Activated B cell treated with CpG ODN at 0.5 μM for 24 hours (primary cell): ENCODE results near the gene RRP1. TPM values are rescaled to one million over a fixed set of nuclear protein-coding genes. Genes with fewer than 3 reads are reported as not detected.

ENCODE experiments used
- ATAC-seq: fragments of 200-7000 bp; cut with Tn5 transposase; one replicate; pipeline ENCODE4 v1.10.0; 2021; ENCODE audit warnings: low read depth, mild to moderate bottlenecking, moderate library complexity
- CTCF ChIA-PET: fragments of 350-600 bp; sonication (Branson Sonifier 250); formaldehyde crosslinking; loops from one replicate; lab custom pipeline; 2021; ENCODE audit warnings: antibody characterized with exemption; lab: Charles Lee
- POLR2A ChIA-PET: fragments of 350-600 bp; sonication (Branson Sonifier 250); formaldehyde crosslinking; loops from one replicate; lab custom pipeline; 2021; ENCODE audit warnings: antibody characterized with exemption; lab: Charles Lee
- DNase-seq: peaks from one replicate; pipeline ENCODE4 v3.0.0; 2022
- H3K27ac Mint-ChIP-seq: one replicate; pipeline ENCODE4 v1.8.0; 2020; ENCODE audit warnings: mixed read lengths
- H3K27me3 Mint-ChIP-seq: one replicate; pipeline ENCODE4 v1.8.0; 2021; ENCODE audit warnings: mixed read lengths
- H3K36me3 Mint-ChIP-seq: one replicate; pipeline ENCODE4 v1.8.0; 2021; ENCODE audit warnings: low read depth, mixed read lengths
- H3K4me1 Mint-ChIP-seq: one replicate; pipeline ENCODE4 v1.8.0; 2021; ENCODE audit warnings: mixed read lengths
- H3K4me3 Mint-ChIP-seq: one replicate; pipeline ENCODE4 v1.8.0; 2020; ENCODE audit warnings: mild to moderate bottlenecking, mixed read lengths
- H3K9me3 Mint-ChIP-seq: one replicate; pipeline ENCODE4 v1.8.0; 2020; ENCODE audit warnings: mixed read lengths
- CTCF ChIP-seq: fragments of 200-600 bp; IDR thresholded peaks from one replicate; pipeline ENCODE4 v1.8.0; 2022; ENCODE audit warnings: antibody characterized with exemption, mild to moderate bottlenecking
- intact Hi-C: fragments of 100-400 bp; cut with micrococcal nuclease; formaldehyde crosslinking; loops from one replicate; pipeline ENCODE4 v1.15.1; 2024
- total RNA-seq: library from RNA; stranded (reverse); gene quantifications from 2 replicates; pipeline ENCODE4 v1.2.3, GENCODE V29; 2022

RRP1 gene
- total RNA-seq, 1 donor from 2014 or later = 36.8 TPM

GRCh38 chr21:43772425-43772821, 17.0 kb upstream of the RRP1 start:
- peaks cover 23% of the 10 kb centered on the region for H3K36me3 Mint-ChIP-seq
- ChIA-PET POLR2A (no interaction called here), CTCF (no interaction called here)
- no peak overlapping the region for H3K27ac Mint-ChIP-seq
- no peaks in the 10 kb centered on the region for H3K9me3 Mint-ChIP-seq
- TF ChIP-seq CTCF = no peak
- intact Hi-C loops = no loop called here
- peaks cover 26% of the 10 kb centered on the region for H3K4me1 Mint-ChIP-seq
- peaks cover 5% of the 10 kb centered on the region for H3K27me3 Mint-ChIP-seq
- DNase-seq = no peak
- H3K4me3 Mint-ChIP-seq = no peak overlapping the region
- ATAC-seq = no peak

GRCh38 chr21:43774163-43774562, 15.2 kb upstream of the RRP1 start:
- intact Hi-C loops = no loop called here
- no peak overlapping the region for H3K27ac Mint-ChIP-seq
- H3K4me1 Mint-ChIP-seq = peaks cover 34% of the 10 kb centered on the region
- H3K36me3 Mint-ChIP-seq = peaks cover 23% of the 10 kb centered on the region
- ATAC-seq (no peak), DNase-seq (no peak)
- ChIA-PET POLR2A (no interaction called here), CTCF (no interaction called here)
- H3K4me3 Mint-ChIP-seq = peak overlapping the region; percentile 6
- peaks cover 3% of the 10 kb centered on the region for H3K27me3 Mint-ChIP-seq
- TF ChIP-seq CTCF = no peak
- no peaks in the 10 kb centered on the region for H3K9me3 Mint-ChIP-seq

GRCh38 chr21:43775190-43775589, 14.2 kb upstream of the RRP1 start:
- Mint-ChIP-seq H3K9me3 (no peaks in the 10 kb centered on the region), H3K27me3 (no peaks in the 10 kb centered on the region), H3K4me3 (peak overlapping the region; percentile 84), H3K4me1 (peaks cover 34% of the 10 kb centered on the region), H3K36me3 (peaks cover 23% of the 10 kb centered on the region), H3K27ac (peak overlapping the region; percentile 20)
- ChIA-PET CTCF (no interaction called here), POLR2A (no interaction called here)
- no peak for TF ChIP-seq CTCF
- ATAC-seq = no peak
- intact Hi-C loops = no loop called here
- DNase-seq = no peak

- peak within 1 kb of the TSS; percentile 84 for H3K4me3 Mint-ChIP-seq
- ATAC-seq = peak; percentile 78
- no peaks in the 10 kb centered on the region for H3K9me3 Mint-ChIP-seq
- CTCF ChIA-PET = no interaction called here
- intact Hi-C loops = loop anchor here (1.0 kb wide), 2 partner anchors 13 to 88 kb away; partner anchors contain the start of gene RRP1
- H3K36me3 Mint-ChIP-seq = peaks cover 23% of the 10 kb centered on the region
- TF ChIP-seq CTCF = no peak
- POLR2A ChIA-PET = no interaction called here
- H3K27ac Mint-ChIP-seq = peak within 1 kb of the TSS; percentile 68
- H3K27me3 Mint-ChIP-seq = no peaks in the 10 kb centered on the region
- DNase-seq = peak; percentile 78
- peaks cover 34% of the 10 kb centered on the region for H3K4me1 Mint-ChIP-seq
These were observed 13.5 kb upstream of the RRP1 start, which contains the start of gene CSTB for GRCh38 chr21:43775795-43776430. Gene CSTB, minus strand, starts transcription at chr21:43776308. Its CDS starts 39 bp downstream, at chr21:43776269.

GRCh38 chr21:43777953-43778352, 11.4 kb upstream of the RRP1 start:
- Mint-ChIP-seq H3K36me3 (peaks cover 17% of the 10 kb centered on the region), H3K9me3 (no peaks in the 10 kb centered on the region), H3K27me3 (no peaks in the 10 kb centered on the region), H3K27ac (no peak overlapping the region), H3K4me3 (no peak overlapping the region), H3K4me1 (peaks cover 28% of the 10 kb centered on the region)
- ATAC-seq (no peak), DNase-seq (no peak)
- POLR2A ChIA-PET = interaction anchor here (0.6 kb wide), 1 partner anchor 21 kb away, joined by 4 read pairs; no protein-coding TSS in a partner anchor
- intact Hi-C loops = no loop called here
- CTCF ChIA-PET = no interaction called here
- no peak for TF ChIP-seq CTCF
